ENCODE data around the gene ACE.

Gene ACE

DNA sequence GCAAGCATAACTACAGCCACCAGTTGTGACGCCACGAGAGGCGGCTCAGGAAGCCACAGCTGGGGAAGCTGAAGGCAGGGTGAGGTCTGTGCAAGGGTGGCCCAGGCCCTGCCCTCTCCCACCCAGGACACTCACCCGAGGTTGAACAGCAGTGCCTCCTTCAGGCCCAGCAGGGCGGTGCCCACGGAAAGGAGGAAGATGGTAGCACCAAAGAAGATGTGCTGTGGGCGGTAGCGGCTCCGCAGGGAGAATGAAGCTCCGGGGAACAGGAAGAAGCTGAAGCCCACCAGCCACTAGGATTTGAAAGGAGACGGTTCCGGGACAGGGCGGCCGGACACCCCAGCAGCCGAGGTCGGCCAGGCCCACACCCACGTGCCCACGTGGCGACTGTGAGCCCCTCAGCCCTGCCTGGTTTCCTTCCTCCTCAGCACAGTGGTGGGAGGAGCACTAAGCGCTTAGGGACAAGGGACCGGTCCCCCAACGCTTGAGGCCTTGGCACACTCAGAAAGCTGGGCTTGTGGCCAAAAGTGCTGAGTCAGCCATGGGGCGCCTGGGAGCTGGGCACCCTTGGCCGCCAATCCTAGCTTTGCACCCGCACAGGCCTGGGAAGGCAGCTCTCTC lies 41.8 kb upstream of the ACE start:
- H3K4me3 ChIP-seq (ENCODE audit: low read length): no peak overlapping the region
- TF ChIP-seq, protein P1, sequence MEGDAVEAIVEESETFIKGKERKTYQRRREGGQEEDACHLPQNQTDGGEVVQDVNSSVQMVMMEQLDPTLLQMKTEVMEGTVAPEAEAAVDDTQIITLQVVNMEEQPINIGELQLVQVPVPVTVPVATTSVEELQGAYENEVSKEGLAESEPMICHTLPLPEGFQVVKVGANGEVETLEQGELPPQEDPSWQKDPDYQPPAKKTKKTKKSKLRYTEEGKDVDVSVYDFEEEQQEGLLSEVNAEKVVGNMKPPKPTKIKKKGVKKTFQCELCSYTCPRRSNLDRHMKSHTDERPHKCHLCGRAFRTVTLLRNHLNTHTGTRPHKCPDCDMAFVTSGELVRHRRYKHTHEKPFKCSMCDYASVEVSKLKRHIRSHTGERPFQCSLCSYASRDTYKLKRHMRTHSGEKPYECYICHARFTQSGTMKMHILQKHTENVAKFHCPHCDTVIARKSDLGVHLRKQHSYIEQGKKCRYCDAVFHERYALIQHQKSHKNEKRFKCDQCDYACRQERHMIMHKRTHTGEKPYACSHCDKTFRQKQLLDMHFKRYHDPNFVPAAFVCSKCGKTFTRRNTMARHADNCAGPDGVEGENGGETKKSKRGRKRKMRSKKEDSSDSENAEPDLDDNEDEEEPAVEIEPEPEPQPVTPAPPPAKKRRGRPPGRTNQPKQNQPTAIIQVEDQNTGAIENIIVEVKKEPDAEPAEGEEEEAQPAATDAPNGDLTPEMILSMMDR (IDR thresholded peaks at IDR 0.05; ENCODE audit: insufficient read depth, low read depth, low read length, missing control alignments): peak; percentile 40
- DNase-seq (ENCODE audit: low read depth): peak; percentile 88

DNA sequence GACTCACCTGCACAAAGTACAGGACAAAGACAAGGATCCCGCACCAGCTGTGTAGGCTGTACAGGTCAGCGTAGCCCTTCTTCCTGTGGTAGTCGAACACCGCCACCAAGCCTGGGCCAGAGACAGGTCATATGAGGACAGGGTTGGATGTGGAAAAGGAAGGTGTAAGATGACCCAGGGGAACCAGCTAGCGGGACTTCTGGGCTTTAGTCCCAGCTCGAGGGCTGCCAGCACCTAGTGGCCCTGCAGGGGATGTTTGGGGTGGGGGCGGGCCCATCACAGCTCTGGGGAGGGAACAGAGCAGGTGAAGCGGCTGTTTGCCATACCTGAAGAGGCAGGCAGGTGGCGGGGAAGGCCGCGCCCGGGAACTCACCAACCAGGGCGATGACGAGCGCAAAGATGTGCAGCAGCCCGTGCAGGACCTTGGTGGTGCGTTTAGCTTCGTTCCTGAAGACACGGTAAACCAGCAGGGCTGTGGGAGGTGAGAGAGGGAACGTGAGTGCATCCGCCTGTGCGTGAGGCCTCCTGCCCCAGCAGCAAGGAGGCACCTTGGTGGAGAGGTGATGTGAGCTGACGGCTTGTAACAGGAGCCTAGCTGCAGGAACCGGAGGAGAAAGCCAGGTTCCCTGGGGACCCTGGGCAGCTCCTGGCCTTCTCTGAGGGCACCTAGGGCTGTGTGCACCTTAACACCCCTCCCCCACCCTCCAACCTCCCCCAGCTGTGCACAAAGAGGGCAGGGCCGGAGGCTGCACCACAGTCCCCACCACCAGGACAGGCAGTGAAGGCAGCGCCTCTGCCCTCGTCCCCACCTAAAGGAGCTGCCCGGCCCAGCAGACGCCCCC lies 41.0 kb upstream of the ACE start:
- TF ChIP-seq, protein P1 (IDR thresholded peaks at IDR 0.05; ENCODE audit: insufficient read depth, low read depth, low read length, missing control alignments): peak; percentile 56
- DNase-seq (ENCODE audit: low read depth): peak; percentile 49
- no peak overlapping the region for H3K4me3 ChIP-seq (ENCODE audit: low read length)

DNA sequence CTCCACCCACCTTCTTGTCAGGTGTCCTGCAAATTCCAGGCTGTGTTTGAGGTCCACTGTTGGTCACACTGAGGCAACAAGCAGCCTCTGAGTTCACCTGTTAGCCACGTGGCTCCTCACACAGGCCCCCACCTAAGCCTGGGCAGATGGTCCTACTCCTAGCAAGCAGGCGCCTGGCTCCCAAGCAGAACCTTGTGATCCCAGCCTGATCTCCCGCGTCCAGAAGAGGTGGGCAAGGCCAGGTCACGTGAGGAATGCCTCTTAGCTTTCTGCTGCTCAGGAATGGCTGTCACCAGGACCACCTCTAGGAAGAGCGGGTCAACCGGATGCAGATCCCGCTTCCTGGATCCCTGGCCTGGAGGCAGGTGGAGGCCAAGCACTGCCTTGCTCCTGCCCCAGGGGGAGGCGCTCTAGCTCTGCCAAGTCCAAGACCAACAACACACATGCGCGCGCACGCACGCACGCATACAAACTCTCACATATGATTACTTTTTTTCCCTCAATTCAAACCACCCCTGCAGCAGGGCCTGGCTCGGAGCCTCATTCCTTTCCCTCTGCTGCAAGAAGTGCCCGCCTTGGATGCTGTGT lies 40.2 kb upstream of the ACE start:
- TF ChIP-seq, protein P1 (IDR thresholded peaks at IDR 0.05; ENCODE audit: insufficient read depth, low read depth, low read length, missing control alignments): no peak
- no peak overlapping the region for H3K4me3 ChIP-seq (ENCODE audit: low read length)
- DNase-seq (ENCODE audit: low read depth): no peak

DNA sequence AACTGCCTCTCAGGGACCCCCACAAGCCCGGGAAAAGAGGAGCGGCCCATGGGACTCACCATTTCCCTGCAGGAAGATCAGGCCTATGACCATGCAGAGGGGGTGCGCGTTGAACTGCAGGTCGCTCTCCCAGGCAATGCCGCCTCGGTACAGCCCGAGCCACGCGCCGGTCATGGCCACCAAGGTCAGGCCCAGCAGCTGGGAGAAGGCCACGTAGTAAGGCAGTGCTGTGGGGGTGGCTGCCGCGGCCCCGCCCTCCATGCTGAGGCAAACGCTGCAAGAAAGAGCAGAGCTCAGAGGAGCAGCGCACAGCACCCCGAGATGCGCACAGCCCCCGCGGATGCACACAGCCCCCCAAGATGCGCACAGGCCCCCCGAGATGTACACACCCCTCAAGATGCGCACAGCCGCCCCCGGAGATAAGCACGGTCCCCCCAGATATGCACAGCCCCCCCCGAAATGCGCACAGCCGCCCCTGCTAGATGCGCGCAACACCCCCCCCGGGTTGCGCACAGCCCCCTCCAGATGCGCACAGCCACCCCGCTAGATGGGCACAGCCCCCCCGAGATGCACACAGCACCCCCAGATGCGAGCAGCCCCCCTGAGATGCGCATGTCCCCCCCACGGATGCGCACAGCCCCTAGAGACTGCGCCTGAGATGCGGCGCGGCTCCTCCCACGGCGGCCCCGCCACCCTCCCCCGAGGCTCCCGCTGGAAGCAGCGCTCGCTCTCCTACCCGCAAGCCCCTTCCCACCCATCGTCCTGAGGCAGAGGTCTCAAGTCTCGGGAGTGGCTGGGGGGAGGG lies 39.4 kb upstream of the ACE start:
- H3K4me3 ChIP-seq (ENCODE audit: low read length): no peak overlapping the region

DNA sequence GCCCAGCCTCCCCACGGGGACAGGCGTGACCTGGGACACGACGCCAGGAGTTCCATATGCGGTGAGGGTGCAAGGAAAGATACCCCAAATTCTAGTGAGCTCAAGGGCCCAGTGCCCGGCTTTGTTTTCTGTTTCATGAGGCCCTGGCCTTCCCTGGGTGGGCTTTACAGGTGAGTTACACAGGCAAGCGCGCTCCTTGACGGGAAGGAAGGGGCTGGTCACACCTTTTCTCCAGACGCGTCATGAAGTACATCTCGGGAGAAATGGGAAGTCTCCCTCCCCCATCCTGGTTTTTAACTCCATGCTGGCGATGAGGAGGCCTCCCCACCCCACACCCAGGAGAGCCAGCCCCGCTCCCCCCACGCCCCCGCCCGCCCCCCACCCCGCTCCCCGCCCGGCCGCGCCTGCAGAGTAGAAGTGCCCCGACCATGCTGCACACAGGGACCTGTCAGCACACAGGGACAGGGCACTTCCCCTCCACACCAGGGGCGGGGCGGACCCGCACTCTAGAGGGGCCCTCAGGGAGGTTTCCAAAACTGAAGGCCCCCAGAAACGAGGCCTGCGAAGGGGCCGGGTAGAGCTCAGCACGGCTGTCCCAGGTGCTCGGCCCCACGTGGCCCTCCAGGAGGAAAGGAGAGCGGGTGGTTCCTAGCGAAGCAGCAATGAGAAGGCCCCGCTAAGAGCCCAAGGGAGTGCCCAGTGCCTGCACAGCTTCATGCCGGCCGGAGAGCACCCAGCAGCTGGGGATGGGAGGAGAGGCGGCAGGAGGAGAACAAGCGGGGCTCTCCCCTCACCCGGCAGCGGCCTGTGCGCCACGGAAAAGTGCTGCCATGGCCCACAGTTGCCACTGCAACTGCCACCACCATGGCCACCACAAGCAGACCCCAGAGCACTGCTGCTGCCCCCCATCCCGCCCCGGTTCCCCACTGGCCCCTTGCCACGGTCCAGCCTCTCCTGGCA lies 38.5 kb upstream of the ACE start:
- no peak for DNase-seq (ENCODE audit: low read depth)
- TF ChIP-seq, protein P1 (IDR thresholded peaks at IDR 0.05; ENCODE audit: insufficient read depth, low read depth, low read length, missing control alignments): no peak
- no peak overlapping the region for H3K4me3 ChIP-seq (ENCODE audit: low read length)

More for the DNA sequence above, 39.4 kb upstream of the ACE start:
- TF ChIP-seq, protein P1 (IDR thresholded peaks at IDR 0.05; ENCODE audit: insufficient read depth, low read depth, low read length, missing control alignments): no peak
- DNase-seq (ENCODE audit: low read depth): no peak

DNA sequence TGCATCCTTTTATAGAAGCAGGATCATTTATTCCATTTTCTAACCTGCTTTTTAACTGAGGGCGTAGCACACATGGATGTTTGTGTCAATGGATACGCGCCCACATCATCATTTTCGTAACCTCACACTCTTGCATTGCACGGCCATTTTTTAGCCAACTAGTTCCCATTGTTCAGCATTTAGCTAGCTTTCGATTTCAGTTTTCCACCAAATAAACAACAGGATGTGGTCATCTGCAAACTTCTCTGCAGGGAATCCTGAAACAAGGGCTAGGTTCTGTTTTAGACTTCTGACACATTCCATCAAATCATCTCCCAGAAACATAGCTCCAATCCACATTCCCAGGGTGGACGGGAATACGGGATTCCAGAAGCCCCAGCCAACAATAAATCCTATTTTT lies 37.2 kb upstream of the ACE start:
- DNase-seq (ENCODE audit: low read depth): no peak
- TF ChIP-seq, protein P1 (IDR thresholded peaks at IDR 0.05; ENCODE audit: insufficient read depth, low read depth, low read length, missing control alignments): no peak
- no peak overlapping the region for H3K4me3 ChIP-seq (ENCODE audit: low read length)

Measured in epithelial cell of esophagus (primary cell).